GM12878 (cell line): Measurements from ENCODE around the gene TAS2R42. TPM values are rescaled to one million over a fixed set of nuclear protein-coding genes. Genes with fewer than 3 reads are reported as not detected.

Experiments
- DPF2 ChIP-seq: fragments of 450-650 bp; IDR thresholded peaks from 2 replicates; pipeline ENCODE4 v1.6.1; 2017; ENCODE audit warnings: mild to moderate bottlenecking
- IKZF1 ChIP-seq: fragments of 450-650 bp; conservative IDR thresholded peaks from 2 replicates; pipeline ENCODE4 v1.6.1; 2017; ENCODE audit warnings: antibody characterized with exemption, mild to moderate bottlenecking
- SMAD5 ChIP-seq: IDR thresholded peaks from 2 replicates; pipeline ENCODE4 v1.6.1; 2016; ENCODE audit warnings: antibody characterized with exemption, low read depth
- TBL1XR1 ChIP-seq: IDR thresholded peaks from 2 replicates; pipeline ENCODE4 v1.6.1; 2012; ENCODE audit warnings: low read depth, low read length, improper control_type of control experiment
- TCF7 ChIP-seq: IDR thresholded peaks from 2 replicates; pipeline ENCODE4 v1.6.1; 2014; ENCODE audit warnings: antibody characterized with exemption, borderline replicate concordance
- ZNF384 ChIP-seq: IDR thresholded peaks from 2 replicates; pipeline ENCODE4 v1.6.1; 2012; ENCODE audit warnings: low read depth, mild to moderate bottlenecking, low read length, improper control_type of control experiment, borderline replicate concordance
- polyA plus RNA-seq, 11 experiments: library from polyadenylated mRNA; depleted of rRNA in 4 of 11; unstranded in 6 of 11; stranded (reverse) in 5 of 11; fragments of >200 nt; fragmentation: Nextera tagmentation in 4 of 11; fragmentation: Illumina TruSeq in 1 of 11; extraction: Ambion mirVana in 4 of 11; extraction: Trizol in 1 of 11; gene quantifications; 1 replicate in 1 of 11; 2 replicates in 10 of 11; pipeline versions ENCODE4 v1.2.1 to v1.2.3, GENCODE V29; 2011 to 2016; ENCODE audit warnings: inconsistent platforms in 2 of 11, missing spikeins in 2 of 11, low read depth in 1 of 11
- total RNA-seq, 4 experiments: library from RNA; depleted of rRNA in 3 of 4; stranded (reverse); fragments of >200 nt in 3 of 4; fragmentation: Illumina TruSeq in 1 of 4; extraction: Trizol in 1 of 4; gene quantifications; 2 replicates each; pipeline versions ENCODE4 v1.2.1 to v1.2.3, GENCODE V29; 2013 to 2021
- TF ChIP-seq, protein P1 (sequence below): IDR thresholded peaks from 2 replicates; pipeline ENCODE4 v1.6.1; 2012; ENCODE audit warnings: low read depth, low read length, improper control_type of control experiment
- TF ChIP-seq, protein P2 (sequence below): fragments of 450-650 bp; formaldehyde crosslinking; IDR thresholded peaks from 2 replicates; pipeline ENCODE4 v1.4.0; 2020; ENCODE audit warnings: mild to moderate bottlenecking, moderate library complexity

The TAS2R42 gene
- total and polyA plus RNA-seq, 10 of the 15 experiments (the other 5 are each of a cell fraction or from before 2014, with no cell fraction given) = not detected

DNA sequence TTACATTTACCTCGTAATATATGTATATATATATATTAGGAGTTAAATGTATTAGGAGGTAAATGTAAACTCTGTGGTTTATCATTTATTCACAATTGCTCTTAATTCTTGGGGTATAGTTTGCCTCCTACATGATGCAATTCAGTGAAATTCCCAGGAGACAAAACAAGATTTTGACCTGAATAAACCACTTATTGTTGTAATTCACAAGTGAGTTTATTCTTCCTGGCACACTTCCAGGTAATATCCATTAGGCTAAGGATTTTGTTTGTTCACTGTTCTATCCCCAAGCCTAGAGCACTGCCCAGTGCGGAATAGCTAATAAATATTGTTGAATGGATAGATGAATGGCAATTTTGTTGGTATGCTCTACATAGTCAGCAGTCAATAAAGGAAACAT is 12.7 kb downstream of the TAS2R42 start (continued):
- TF ChIP-seq, protein P1, sequence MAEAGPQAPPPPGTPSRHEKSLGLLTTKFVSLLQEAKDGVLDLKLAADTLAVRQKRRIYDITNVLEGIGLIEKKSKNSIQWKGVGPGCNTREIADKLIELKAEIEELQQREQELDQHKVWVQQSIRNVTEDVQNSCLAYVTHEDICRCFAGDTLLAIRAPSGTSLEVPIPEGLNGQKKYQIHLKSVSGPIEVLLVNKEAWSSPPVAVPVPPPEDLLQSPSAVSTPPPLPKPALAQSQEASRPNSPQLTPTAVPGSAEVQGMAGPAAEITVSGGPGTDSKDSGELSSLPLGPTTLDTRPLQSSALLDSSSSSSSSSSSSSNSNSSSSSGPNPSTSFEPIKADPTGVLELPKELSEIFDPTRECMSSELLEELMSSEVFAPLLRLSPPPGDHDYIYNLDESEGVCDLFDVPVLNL = no peak
- TF ChIP-seq ZNF384 = no peak
- TF ChIP-seq, protein P2, sequence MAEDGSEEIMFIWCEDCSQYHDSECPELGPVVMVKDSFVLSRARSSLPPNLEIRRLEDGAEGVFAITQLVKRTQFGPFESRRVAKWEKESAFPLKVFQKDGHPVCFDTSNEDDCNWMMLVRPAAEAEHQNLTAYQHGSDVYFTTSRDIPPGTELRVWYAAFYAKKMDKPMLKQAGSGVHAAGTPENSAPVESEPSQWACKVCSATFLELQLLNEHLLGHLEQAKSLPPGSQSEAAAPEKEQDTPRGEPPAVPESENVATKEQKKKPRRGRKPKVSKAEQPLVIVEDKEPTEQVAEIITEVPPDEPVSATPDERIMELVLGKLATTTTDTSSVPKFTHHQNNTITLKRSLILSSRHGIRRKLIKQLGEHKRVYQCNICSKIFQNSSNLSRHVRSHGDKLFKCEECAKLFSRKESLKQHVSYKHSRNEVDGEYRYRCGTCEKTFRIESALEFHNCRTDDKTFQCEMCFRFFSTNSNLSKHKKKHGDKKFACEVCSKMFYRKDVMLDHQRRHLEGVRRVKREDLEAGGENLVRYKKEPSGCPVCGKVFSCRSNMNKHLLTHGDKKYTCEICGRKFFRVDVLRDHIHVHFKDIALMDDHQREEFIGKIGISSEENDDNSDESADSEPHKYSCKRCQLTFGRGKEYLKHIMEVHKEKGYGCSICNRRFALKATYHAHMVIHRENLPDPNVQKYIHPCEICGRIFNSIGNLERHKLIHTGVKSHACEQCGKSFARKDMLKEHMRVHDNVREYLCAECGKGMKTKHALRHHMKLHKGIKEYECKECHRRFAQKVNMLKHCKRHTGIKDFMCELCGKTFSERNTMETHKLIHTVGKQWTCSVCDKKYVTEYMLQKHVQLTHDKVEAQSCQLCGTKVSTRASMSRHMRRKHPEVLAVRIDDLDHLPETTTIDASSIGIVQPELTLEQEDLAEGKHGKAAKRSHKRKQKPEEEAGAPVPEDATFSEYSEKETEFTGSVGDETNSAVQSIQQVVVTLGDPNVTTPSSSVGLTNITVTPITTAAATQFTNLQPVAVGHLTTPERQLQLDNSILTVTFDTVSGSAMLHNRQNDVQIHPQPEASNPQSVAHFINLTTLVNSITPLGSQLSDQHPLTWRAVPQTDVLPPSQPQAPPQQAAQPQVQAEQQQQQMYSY (CRISPR knock-in tag) = no peak
- no peak for TF ChIP-seq IKZF1
- TF ChIP-seq TBL1XR1 = no peak
- TF ChIP-seq DPF2 = no peak
- no peak for TF ChIP-seq TCF7
- TF ChIP-seq SMAD5 = no peak
